NCI-H2029 treated with DMSO at 0.1 percent for 48 hours (cell line): Measurements from ENCODE around the gene SLC18A2.
"Not testable (repeated sequence)": the region's sequence is repeated elsewhere in the genome, so short reads cannot be mapped to it uniquely, and the experiment has no call there.

ENCODE experiments used
- DNase-seq: peaks from one replicate; lab custom pipeline; 2025; lab: John Stamatoyannopoulos, UW

Gene SLC18A2

DNA sequence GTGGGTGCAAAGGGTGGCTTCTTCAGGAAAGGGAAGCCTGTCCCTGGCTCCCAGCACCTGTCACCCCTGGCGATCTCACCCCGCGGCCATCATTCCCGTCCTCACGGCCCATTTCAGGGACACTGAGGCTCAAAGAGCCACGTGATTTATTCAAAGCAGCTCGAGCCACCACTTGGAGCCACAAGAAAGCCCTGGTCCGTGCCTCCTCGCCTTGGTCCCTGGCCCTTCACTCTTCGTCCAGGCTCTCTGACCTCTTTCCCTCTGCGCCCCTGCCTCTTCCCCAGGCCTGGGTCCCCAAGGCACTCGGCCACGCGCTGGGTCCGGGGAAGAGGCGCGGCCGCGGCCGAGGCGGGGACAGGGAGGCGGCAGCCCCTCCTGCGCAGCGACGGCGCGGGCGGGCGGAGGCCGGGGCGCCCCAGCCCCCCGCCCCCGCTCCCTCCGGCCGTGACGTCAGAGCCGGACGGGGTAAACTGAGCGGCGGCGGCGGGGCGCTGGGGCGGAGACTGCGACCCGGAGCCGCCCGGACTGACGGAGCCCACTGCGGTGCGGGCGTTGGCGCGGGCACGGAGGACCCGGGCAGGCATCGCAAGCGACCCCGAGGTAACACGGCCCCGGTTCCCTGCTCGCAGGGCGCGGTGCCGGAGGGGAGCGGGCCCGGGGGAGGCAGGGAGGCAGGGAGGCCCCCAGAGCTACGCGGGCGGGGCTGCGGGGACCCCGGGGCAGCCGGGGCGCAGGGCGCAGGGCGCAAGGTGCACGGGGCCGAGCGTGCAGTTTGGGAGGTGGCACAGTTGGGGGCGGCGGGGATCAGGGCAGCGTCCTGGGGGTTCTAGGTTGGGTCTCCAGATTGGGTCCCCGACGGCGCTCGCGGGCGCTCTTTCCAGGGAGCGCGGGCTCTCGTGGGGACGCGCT is at the start of gene SLC18A2:
TSS of gene SLC18A2 (plus strand) at position 494 of the 909 bp plus-strand sequence. CDS start 580 bp downstream, outside the sequence.
- no peak for DNase-seq

DNA sequence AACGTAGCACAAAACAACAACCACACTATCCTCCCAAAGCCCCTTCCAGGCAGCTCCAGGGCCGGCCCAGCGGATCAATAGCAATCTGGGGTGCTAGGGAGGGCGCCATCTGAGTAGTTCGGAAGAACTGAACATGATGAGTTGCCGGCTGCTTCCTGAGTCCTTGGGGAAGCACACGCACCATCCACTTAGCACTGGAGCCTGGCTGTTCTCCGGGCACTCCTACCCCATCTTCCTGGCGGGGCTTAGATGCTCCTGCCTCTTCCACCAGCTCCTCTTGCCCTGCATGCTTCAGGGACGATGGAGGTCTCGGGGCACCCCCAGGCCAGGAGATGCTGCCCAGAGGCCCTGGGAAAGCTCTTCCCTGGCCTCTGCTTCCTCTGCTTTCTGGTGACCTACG is 43.7 kb upstream of the SLC18A2 start, which contains the start of gene KCNK18:
TSS of gene KCNK18 (plus strand) at position 301 of the 400 bp plus-strand sequence. CDS start at position 301, 0 bp downstream.
- DNase-seq: no peak

- no peak for DNase-seq
Measured at GRCh38 chr10:117198088-117198487, 42.8 kb upstream of the SLC18A2 start.

GRCh38 chr10:117201826-117202225 is 39.1 kb upstream of the SLC18A2 start:
- no peak for DNase-seq

DNA sequence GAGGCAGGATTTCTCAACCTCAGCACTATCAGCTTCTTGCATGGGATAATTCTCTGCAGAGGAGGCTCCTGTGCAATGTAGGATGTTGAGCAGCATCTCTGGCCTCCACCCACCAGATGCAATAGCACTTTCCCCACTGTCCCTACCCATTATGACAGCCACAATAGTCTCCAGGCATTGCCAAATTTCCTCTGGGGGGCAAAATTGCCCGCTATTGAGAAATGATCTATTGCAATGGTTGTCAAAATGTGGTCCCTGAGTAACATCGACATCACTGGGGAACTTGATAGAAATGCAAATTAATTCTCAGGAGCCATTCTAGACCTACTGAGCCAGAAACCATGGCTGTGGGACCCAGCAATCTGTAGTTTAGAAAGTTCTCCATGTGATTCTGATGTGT is 36.6 kb upstream of the SLC18A2 start:
- no peak for DNase-seq

- no peak for DNase-seq
Measured at GRCh38 chr10:117212176-117212575, 28.7 kb upstream of the SLC18A2 start.

- no peak for DNase-seq
Measured at GRCh38 chr10:117214401-117214800, 26.5 kb upstream of the SLC18A2 start.

- DNase-seq: no peak
Measured at GRCh38 chr10:117215079-117215478, 25.8 kb upstream of the SLC18A2 start.

- DNase-seq: no peak
Measured at GRCh38 chr10:117216028-117216427, 24.9 kb upstream of the SLC18A2 start.

DNA sequence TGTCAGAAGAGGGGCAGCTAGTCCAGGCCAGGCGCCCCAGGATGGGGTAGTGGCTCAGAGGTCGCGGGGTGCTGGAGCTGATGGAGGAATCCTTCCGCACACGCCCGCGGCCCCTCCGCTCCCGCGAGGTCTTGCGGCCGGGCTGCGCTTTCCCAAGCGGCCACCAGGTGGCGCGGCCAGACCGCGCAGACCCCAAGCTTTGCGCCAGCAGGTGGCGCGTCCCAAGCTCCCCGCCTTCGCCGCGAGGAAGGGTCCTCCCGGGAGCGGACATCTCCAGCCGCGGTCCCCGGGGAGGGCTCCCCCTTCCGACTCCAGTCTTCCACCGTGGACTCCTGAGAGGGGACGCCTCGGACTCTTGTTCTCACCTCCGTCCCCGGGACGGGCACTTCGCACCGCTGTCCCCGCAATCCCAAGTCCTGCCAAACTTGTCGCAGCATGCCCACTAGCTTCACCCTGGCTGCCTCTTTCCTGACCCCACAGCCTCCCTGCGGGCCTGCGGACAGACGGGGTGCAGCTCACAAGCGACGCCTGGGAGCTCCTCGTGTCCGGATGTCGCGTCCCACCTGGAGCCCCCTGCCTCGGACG is 24.2 kb upstream of the SLC18A2 start:
- no peak for DNase-seq

DNA sequence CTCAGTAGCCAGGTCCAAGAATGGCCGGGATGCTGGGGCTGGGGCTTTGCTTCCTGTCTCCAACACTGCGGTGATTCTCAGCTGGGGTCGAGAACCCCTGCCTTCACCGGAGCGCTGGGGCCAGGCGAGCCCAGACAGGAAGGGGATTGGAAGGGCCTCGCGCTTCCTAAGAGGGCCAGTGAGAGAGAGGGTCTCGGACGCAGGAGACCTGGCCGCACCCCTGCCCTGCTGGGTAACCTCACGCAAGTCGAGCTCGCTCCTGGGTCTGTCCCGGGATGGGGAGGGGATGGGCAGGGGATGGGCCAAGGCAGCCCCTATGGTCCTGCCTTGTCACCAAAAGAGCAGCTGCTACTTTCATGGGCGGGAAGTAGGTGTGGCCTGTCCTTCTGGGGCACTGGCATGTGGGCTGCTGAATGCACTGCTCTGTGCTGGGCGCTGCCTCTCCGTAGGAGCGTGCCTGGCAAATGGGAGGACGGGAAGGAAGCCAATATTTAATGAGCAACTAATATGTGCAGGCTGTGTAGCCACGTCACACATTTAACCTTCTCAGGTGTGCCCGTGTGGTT is 23.6 kb upstream of the SLC18A2 start:
- DNase-seq: no peak

GRCh38 chr10:117218654-117219053 is 22.3 kb upstream of the SLC18A2 start:
- DNase-seq: no peak

DNA sequence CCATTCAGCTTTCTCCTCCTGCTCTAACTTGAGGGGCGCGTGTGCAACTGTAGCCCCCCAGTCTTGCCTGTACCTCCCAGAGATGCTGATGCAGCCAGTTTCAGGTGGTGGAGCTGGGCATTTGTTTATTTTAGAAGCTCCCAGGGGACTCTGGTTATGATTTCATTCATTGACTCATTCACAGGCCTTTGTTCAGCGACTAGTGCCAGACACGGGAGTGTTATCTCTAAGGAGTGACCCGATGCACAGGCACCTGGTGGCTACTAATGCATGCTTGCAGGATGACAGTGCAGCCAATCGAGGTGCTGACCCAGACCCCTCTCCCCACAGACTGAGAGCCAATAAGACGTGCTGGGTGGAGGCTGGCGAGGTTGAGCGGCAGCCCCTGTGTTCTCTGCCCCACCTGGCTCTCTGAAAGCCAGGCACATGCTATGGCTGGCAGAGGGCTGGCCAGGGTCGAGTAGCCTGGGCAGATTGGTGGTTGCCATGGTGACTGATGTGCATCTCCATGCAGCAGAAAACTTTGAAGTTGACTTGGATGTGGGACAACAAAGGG is 19.7 kb upstream of the SLC18A2 start:
- DNase-seq: no peak

DNA sequence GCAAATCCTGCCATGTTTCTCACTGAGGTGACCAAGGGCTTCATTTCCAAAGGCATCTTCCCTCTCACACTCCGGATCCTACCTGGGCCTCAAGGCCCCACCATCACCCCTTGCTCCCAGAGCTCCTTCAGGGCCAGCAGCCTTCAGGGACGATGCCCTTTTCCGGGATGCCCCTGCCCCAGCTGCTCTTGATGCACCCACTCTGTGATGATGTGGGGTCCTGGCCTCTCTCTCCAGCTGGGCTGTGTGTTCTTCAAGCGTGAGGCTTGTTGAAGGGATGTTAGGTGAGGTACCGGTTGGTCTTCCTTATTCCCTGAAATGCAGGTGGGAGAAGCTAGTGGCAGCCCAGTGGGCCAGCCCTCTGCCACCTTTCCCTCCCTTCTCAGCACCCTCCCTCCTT is 18.4 kb upstream of the SLC18A2 start:
- DNase-seq: no peak

DNA sequence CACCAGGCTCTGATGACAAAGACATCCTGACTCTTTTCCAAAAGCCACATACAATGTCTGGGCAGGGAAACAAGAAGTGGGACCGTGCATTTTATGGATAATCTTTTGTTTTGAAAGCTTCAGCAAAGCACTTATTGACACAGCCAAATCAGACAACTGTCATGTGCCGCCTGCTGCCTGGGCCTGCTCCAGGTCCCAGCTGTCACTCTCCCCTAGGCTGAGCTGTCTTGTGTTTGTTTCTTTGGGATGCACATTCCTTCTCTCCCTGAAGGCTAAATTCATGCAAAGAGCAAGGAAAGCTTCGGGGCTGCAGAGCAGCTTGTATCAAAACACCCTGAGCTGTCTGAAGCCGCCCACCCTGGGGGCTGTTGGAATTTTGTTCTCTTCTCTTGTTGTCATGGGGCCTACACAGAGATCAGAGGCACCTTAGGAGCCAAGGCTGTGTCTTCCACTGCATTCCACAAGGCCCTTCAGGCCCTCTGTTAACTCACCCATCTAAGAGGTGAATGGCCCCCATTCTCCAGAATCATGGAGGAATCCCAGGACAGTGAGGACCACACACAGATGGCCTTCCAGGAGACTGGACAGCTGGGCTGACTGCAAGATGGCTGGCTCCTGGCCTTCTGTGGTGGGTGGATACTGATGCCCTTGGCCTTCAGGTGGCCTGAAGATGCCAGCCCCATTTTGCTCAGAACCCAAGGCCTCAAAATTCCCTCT is 17.8 kb upstream of the SLC18A2 start:
- DNase-seq: no peak

DNA sequence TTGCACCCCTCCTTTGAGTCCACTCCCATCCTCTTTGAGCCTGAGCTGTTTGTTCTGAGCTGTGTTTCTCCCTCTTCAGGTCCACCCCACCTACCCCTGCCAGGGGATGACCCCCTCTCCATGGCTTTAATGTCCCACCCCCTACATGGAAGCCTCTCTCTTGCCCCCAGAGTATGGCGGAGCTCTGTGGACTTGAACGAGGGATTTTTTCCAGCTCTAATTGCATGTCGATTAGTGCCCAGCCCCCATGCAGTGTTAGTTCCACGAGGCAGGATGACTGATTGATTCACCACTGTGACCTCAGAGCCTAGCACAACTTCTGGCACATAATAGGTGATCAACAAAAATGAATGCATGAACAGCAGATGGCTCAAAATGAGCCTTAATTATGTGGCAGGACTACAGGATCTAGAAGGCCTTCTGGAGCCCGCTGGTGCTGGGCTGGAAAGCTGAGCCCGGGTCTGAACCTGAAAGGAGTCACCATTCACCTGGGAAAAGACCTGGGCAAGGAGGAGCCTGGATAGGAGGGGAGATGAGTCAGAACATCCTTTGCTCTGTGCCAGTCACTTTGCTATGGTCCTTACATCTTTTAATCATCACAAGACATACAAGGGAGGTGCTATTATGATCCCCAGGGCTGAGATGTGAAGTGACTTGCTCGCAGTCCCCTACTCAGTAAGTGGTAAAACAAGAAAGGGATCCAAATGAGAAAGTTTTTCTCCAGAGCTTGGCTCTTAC is 17.1 kb upstream of the SLC18A2 start:
- DNase-seq: no peak

GRCh38 chr10:117224881-117225280 is 16.0 kb upstream of the SLC18A2 start:
- DNase-seq: no peak

DNA sequence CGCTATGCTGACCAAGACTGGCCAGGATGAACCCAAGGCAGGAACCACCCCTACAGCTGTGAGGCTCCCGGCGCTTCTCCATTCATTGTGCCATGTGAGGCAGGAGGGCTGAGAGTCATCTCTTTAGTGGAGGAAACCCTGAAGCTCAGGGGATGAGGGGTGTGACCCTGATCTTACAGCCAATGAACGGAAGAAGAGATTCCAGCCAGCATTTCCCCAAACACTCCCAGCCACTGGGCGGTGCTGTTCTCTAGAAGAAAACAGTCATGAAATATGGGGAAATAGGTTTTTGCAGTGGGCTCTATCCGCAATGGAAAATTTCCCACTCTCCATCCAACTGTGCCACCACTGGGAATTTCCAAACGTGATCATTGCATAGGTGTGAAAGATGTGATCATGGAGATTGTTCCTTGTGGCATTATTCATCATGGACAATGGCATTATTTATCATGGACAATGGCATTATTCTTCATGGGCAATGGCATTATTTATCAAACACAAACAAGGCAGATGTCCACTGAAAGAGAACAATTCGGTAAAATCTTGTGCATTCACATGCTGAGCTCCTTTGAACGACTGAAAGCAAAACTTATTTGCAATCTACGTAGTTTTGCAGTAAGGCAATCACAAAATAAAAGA is 14.0 kb upstream of the SLC18A2 start:
- DNase-seq: no peak

- DNase-seq: no peak
Measured at GRCh38 chr10:117228210-117228609, 12.7 kb upstream of the SLC18A2 start.

GRCh38 chr10:117230107-117230506 is 10.8 kb upstream of the SLC18A2 start:
- not testable (repeated sequence) for DNase-seq
